ENCODE results near the gene OTUD1.

GRCh38 chr10:23405540-23405939, 33.3 kb upstream of the OTUD1 start:
- TF ChIP-seq, protein P1, sequence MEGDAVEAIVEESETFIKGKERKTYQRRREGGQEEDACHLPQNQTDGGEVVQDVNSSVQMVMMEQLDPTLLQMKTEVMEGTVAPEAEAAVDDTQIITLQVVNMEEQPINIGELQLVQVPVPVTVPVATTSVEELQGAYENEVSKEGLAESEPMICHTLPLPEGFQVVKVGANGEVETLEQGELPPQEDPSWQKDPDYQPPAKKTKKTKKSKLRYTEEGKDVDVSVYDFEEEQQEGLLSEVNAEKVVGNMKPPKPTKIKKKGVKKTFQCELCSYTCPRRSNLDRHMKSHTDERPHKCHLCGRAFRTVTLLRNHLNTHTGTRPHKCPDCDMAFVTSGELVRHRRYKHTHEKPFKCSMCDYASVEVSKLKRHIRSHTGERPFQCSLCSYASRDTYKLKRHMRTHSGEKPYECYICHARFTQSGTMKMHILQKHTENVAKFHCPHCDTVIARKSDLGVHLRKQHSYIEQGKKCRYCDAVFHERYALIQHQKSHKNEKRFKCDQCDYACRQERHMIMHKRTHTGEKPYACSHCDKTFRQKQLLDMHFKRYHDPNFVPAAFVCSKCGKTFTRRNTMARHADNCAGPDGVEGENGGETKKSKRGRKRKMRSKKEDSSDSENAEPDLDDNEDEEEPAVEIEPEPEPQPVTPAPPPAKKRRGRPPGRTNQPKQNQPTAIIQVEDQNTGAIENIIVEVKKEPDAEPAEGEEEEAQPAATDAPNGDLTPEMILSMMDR (conservative IDR thresholded peaks at IDR 0.05; ENCODE audit: low read depth, low read length): no peak
- TF ChIP-seq EZH2 (IDR thresholded peaks at IDR 0.05; ENCODE audit: borderline replicate concordance, low read depth, low read length, poor library complexity, severe bottlenecking): no peak

Data from A673 (cell line).